Endothelial cell of umbilical vein (primary cell): ENCODE data around the gene TIMP1. TPM values are rescaled to one million over a fixed set of nuclear protein-coding genes. Genes with fewer than 3 reads are reported as not detected.

ENCODE experiments used
- BruUV-seq: library from RNA; stranded (reverse); fragments of 400-500 nt; replicated peaks from 2 replicates; lab custom pipeline; 2021; lab: Mats Ljungman, UMichigan
- CTCF ChIA-PET: fragments of 300-600, 350-600 bp; sonication (Branson Sonifier 250); formaldehyde crosslinking; loops from one replicate; lab custom pipeline; 2021; ENCODE audit warnings: antibody characterized with exemption, inconsistent platforms; lab: Charles Lee
- POLR2A ChIA-PET: fragments of 300-600, 350-600 bp; sonication (Branson Sonifier 250); formaldehyde crosslinking; loops from one replicate; lab custom pipeline; 2021; ENCODE audit warnings: antibody characterized with exemption, inconsistent platforms; lab: Charles Lee
- DNase-seq: peaks from one replicate; pipeline ENCODE4 v3.0.0-alpha.2; 2011; ENCODE audit warnings: low read depth, low spot score
- FAIRE-seq: peaks from 2 replicates; lab custom pipeline; 2011; peaks lifted over from hg19 to GRCh38; lab: Jason Lieb, UNC
- H2AFZ ChIP-seq: 2 replicates; pipeline ENCODE4 v1.6.0; 2012; ENCODE audit warnings: low read depth, low read length, control low read depth, inconsistent platforms
- H3K27ac ChIP-seq: 2 replicates; pipeline ENCODE4 v1.5.1; 2011; ENCODE audit warnings: low read depth, mild to moderate bottlenecking, control low read depth, low read length, moderate library complexity; ENCODE audit not compliant: insufficient read depth
- H3K27me3 ChIP-seq, 2 experiments: 2 replicates each; pipeline versions ENCODE4 v1.6.0 to v1.6.1; 2011; ENCODE audit warnings: low read length in 2 of 2, mixed read lengths in 1 of 2; ENCODE audit not compliant: control insufficient read depth in 2 of 2, insufficient read depth in 2 of 2
- H3K36me3 ChIP-seq, 2 experiments: 2 replicates in 1 of 2; 3 replicates in 1 of 2; pipeline ENCODE4 v1.5.1; 2011; ENCODE audit warnings: low read length in 2 of 2, mild to moderate bottlenecking in 1 of 2, moderate library complexity in 1 of 2; ENCODE audit not compliant: control insufficient read depth in 2 of 2, insufficient read depth in 2 of 2; ENCODE audit errors: extremely low read depth in 1 of 2
- H3K4me1 ChIP-seq: 3 replicates; pipeline ENCODE4 v1.5.1; 2011; ENCODE audit warnings: mild to moderate bottlenecking, low read length; ENCODE audit not compliant: control insufficient read depth, insufficient read depth; ENCODE audit errors: extremely low read depth
- H3K4me2 ChIP-seq: 2 replicates; pipeline ENCODE4 v1.6.1; 2011; ENCODE audit warnings: low read length, control low read depth, mixed read lengths; ENCODE audit not compliant: insufficient read depth
- H3K4me3 ChIP-seq, 3 experiments: fragments of 200-600 bp in 1 of 3; sonication (generic), shearing (Covaris generic) in 1 of 3; replicated peaks in 1 of 3; 2 replicates each; pipeline ENCODE4 v1.5.1; 2011 to 2016; ENCODE audit warnings: control low read depth in 3 of 3, low read length in 3 of 3, mild to moderate bottlenecking in 2 of 3, inconsistent platforms in 1 of 3, low read depth in 1 of 3, moderate library complexity in 1 of 3; ENCODE audit not compliant: insufficient read depth in 1 of 3
- H3K79me2 ChIP-seq: 2 replicates; pipeline ENCODE4 v1.6.0; 2012; ENCODE audit warnings: low read length, inconsistent platforms; ENCODE audit not compliant: control insufficient read depth, insufficient read depth
- H3K9ac ChIP-seq: replicated peaks from 2 replicates; pipeline ENCODE3; 2011; ENCODE audit warnings: low read length, control low read depth; ENCODE audit not compliant: insufficient read depth; ENCODE audit errors: extremely low read depth
- H3K9me1 ChIP-seq: replicated peaks from 3 replicates; pipeline ENCODE4 v1.6.0; 2011; ENCODE audit warnings: mild to moderate bottlenecking, low read length; ENCODE audit not compliant: control insufficient read depth, insufficient read depth; ENCODE audit errors: extremely low read depth
- H3K9me3 ChIP-seq: replicated peaks from 2 replicates; pipeline ENCODE4 v1.5.1; 2012; ENCODE audit warnings: low read length, inconsistent platforms; ENCODE audit not compliant: control insufficient read depth, insufficient read depth
- H4K20me1 ChIP-seq: replicated peaks from 2 replicates; pipeline ENCODE3; 2011; ENCODE audit warnings: mild to moderate bottlenecking, low read length; ENCODE audit not compliant: control insufficient read depth, insufficient read depth; ENCODE audit errors: extremely low read depth
- CTCF ChIP-seq, 2 donors: IDR thresholded peaks; 1 replicate in 1 of 2; 2 replicates in 1 of 2; pipeline ENCODE4 v1.5.1; 2011; ENCODE audit warnings: low read length in 2 of 2, mild to moderate bottlenecking in 2 of 2, moderate library complexity in 2 of 2, control low read depth in 1 of 2, inconsistent platforms in 1 of 2, low read depth in 1 of 2; ENCODE audit not compliant: insufficient read depth in 1 of 2; ENCODE audit errors: extremely low read depth in 1 of 2
- EZH2 ChIP-seq: IDR thresholded peaks from 2 replicates; pipeline ENCODE4 v1.6.1; 2012; ENCODE audit warnings: borderline replicate concordance, low read depth, mild to moderate bottlenecking, moderate library complexity, low read length, inconsistent platforms; ENCODE audit not compliant: severe bottlenecking
- FOS ChIP-seq: IDR thresholded peaks from 2 replicates; pipeline ENCODE4 v1.6.1; 2011; ENCODE audit warnings: mild to moderate bottlenecking, low read length, moderate library complexity, borderline replicate concordance; ENCODE audit not compliant: insufficient read depth
- GATA2 ChIP-seq: IDR thresholded peaks from 2 replicates; pipeline ENCODE4 v1.7.0; 2011; ENCODE audit warnings: low read depth, mild to moderate bottlenecking, moderate library complexity, mixed read lengths, low read length; ENCODE audit not compliant: insufficient read length, insufficient read depth
- JUN ChIP-seq: IDR thresholded peaks from 2 replicates; pipeline ENCODE4 v1.6.1; 2011; ENCODE audit warnings: borderline replicate concordance, low read depth; ENCODE audit not compliant: insufficient read length, insufficient read depth
- MYC ChIP-seq: IDR thresholded peaks from one replicate; pipeline ENCODE4 v1.6.1; 2011; ENCODE audit warnings: mild to moderate bottlenecking, low read depth, low read length
- POLR2A ChIP-seq: IDR thresholded peaks from 2 replicates; pipeline ENCODE4 v1.6.1; 2012; ENCODE audit warnings: low read depth, mild to moderate bottlenecking, control low read depth, low read length
- POLR2AphosphoS5 ChIP-seq: IDR thresholded peaks from 2 replicates; pipeline ENCODE4 v1.6.1; 2012; ENCODE audit warnings: low read depth, mild to moderate bottlenecking, control low read depth, low read length, moderate library complexity; ENCODE audit not compliant: insufficient read depth
- dilution Hi-C: fragments of 300-500 bp; cut with MboI; formaldehyde crosslinking; loops from one replicate; pipeline ENCODE4 v1.15.0; 2019; ENCODE audit warnings: low sequenced_read_pairs; ENCODE audit not compliant: extremely low pct_ligation_motif_present
- intact Hi-C: fragments of 100-400 bp; cut with micrococcal nuclease; formaldehyde crosslinking; loops from one replicate; pipeline ENCODE4 v1.10.0; 2022
- polyA plus RNA-seq, 4 experiments: library from polyadenylated mRNA; depleted of rRNA in 3 of 4; stranded (reverse) in 3 of 4; unstranded in 1 of 4; fragments of >200 nt; gene quantifications; 2 replicates each; pipeline versions ENCODE4 v1.2.1 to v1.2.3, GENCODE V29; 2011 to 2012; ENCODE audit warnings: missing spikeins in 1 of 4
- total RNA-seq: library from RNA; stranded (reverse); gene quantifications from 2 replicates; pipeline ENCODE4 v1.2.3, GENCODE V29; 2021
- TF ChIP-seq, protein P1 (sequence below): IDR thresholded peaks from 2 replicates; pipeline ENCODE4 v1.6.1; 2011; ENCODE audit not compliant: insufficient read depth, insufficient read length

The TIMP1 gene
- total and polyA plus RNA-seq, 2 donors (not counting 3 experiments of a cell fraction or from before 2014, with no cell fraction given) = 124 to 277 TPM

DNA sequence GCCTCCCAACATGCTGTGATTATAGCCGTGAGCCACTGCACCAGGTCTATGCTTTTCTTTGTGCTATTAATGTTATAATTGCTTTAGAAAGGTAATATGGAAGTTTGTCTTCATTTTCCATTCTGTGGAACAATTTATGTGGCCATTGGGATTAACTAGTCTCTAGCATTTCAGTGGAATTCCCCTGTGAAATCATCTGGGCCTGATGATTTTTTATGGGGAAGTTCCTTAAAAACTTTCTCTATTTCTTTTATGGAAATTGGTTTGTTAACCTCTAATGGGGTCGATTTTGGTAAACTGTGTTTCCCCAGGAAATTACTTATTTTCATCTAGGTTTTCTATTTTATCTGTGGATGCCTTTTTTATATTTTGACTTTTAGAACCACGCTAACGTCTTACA is 11.3 kb downstream of the TIMP1 start:
- no peak overlapping the region for H3K27ac ChIP-seq
- BruUV-seq = no TSS peak
- H3K27me3 ChIP-seq = no peaks in the 10 kb centered on the region
- intact Hi-C loops = no loop called here
- dilution Hi-C loops = no loop called here
- CTCF ChIA-PET = no interaction called here
- no peaks in the 10 kb centered on the region for H3K9me3 ChIP-seq
- DNase-seq = no peak
- no peaks in the 10 kb centered on the region for H4K20me1 ChIP-seq
- H2AFZ ChIP-seq = no peak overlapping the region
- no peak for FAIRE-seq
- no peak overlapping the region for H3K9ac ChIP-seq
- H3K36me3 ChIP-seq = no peaks in the 10 kb centered on the region
- H3K4me3 ChIP-seq = no peak overlapping the region
- H3K4me1 ChIP-seq = no peaks in the 10 kb centered on the region
- no peaks in the 10 kb centered on the region for H3K9me1 ChIP-seq
- POLR2A ChIA-PET = no interaction called here
- H3K4me2 ChIP-seq = no peak overlapping the region
- no peak for TF ChIP-seq MYC
- H3K79me2 ChIP-seq = no peaks in the 10 kb centered on the region

DNA sequence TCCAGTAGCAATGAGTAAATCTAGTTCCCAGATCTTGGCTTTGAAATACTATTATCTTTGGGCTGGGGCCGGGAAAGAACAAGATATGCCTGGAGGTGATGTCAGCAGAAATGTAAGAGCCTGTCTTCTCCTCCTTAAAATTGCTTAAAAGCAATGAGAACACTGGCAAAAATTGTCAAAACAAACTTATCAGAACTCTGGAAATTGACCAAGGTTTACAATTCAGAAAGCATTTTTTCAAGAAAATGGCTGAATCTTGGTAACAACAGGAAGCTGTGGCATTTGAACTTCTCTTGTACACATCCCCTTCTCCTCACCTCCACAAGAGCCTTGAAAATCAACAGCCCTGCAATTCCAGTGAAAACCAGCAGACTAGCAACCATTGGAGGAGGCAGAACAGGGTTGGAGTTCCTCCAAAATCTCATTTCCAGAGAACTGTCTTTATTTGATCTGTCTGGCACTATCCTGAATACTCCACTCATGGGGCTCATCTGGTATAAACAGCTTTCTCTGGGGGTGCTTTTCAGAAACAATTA is 13.5 kb downstream of the TIMP1 start:
- Histone ChIP-seq H3K36me3 (no peaks in the 10 kb centered on the region), H2AFZ (no peak overlapping the region), H3K9me1 (no peaks in the 10 kb centered on the region), H3K4me2 (no peak overlapping the region), H3K9me3 (no peaks in the 10 kb centered on the region), H3K4me3 (no peak overlapping the region), H3K27me3 (peaks cover 0 to 2% of the 10 kb centered on the region in 2 experiments), H3K9ac (no peak overlapping the region), H3K79me2 (no peaks in the 10 kb centered on the region), H3K27ac (no peak overlapping the region), H4K20me1 (no peaks in the 10 kb centered on the region), H3K4me1 (no peaks in the 10 kb centered on the region)
- ChIA-PET CTCF (no interaction called here), POLR2A (no interaction called here)
- DNase-seq = peak; percentile 60
- TF ChIP-seq CTCF (IDR thresholded peaks at IDR 0.05; ENCODE audit: extremely low read depth in 1 of 2, insufficient read depth in 1 of 2, low read depth in 1 of 2, low read length in 2 of 2) (no peak), EZH2 (no peak), POLR2A (no peak), MYC (no peak), POLR2AphosphoS5 (no peak), JUN (no peak), FOS (no peak), GATA2 (no peak)
- TF ChIP-seq, protein P1, sequence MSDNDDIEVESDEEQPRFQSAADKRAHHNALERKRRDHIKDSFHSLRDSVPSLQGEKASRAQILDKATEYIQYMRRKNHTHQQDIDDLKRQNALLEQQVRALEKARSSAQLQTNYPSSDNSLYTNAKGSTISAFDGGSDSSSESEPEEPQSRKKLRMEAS = no peak
- peak; percentile 64 for FAIRE-seq
- dilution Hi-C loops = no loop called here
- BruUV-seq = no TSS peak
- intact Hi-C loops = no loop called here
